A549 treated with GW870086 at 1 μM for 4 hours (cell line): ENCODE results near the gene TSPYL6. TPM values are rescaled to one million over a fixed set of nuclear protein-coding genes. Genes with fewer than 3 reads are reported as not detected.

ENCODE experiments used
- total RNA-seq: library from RNA; stranded (reverse); fragments of 200-300 nt; extraction: Qiagen RNA extraction; gene quantifications from 5 replicates; pipeline ENCODE4 v1.2.3, GENCODE V29; 2022; ENCODE audit warnings: low read depth

Gene TSPYL6
- total RNA-seq, result not detected in 5 replicates

DNA sequence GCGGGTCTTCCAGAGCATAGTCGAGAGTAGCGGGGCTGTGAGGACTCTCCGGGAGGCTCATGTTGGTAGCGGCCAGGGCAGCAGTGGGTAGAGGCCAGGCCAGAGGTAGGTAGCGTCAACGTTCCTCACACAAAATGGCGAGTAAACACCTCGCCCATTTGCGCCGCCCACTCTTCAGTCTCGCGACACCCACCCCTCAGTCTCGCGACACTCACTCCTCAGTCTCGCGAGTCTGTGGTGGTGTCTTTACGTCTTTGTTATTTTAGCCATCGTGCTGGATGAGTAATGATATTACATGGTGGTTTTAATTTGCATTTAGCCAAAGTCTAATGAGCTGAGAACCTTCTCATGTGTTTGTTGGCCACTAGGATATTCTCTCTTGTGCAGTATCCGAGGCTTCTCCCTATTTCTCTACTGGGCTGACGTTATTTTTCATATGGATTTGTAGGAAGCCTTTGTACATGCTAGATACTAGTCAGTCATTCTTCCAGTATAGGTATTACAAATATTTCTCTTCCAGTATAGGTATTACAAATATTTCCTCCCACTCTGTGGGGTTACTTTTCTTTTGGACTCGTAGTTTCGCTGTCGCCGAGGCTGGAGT is at the start of gene TSPYL6:
Gene TSPYL6 (minus strand): TSS at position 139 of the 604 bp plus-strand sequence. CDS start 78 bp downstream, at position 61.

Other genes starting within 250 kb of the TSPYL6 start
- gene ACYP2, start 140.6 kb downstream of the TSPYL6 start, total RNA-seq, result 7.3 to 9.3 TPM (median 8.6 TPM) in 5 replicates
- gene SPTBN1, start 200.1 kb upstream of the TSPYL6 start, total RNA-seq, result 120 to 165 TPM (median 149 TPM) in 5 replicates